Right cardiac atrium (tissue), 5 donors: ENCODE measurements around the gene DYRK1B. TPM values are rescaled to one million over a fixed set of nuclear protein-coding genes. Genes with fewer than 3 reads are reported as not detected.
"Not testable (repeated sequence)": the region's sequence is repeated elsewhere in the genome, so short reads cannot be mapped to it uniquely, and the experiment has no call there.

ENCODE experiments used
- ATAC-seq, 2 donors: fragments of 200-7000 bp; cut with Tn5 transposase; one replicate each; pipeline versions ENCODE4 v1.8.0 to v1.9.1; 2020; ENCODE audit warnings: moderate library complexity in 2 of 2, mild to moderate bottlenecking in 1 of 2
- DNase-seq, 3 donors: peaks; one replicate each; pipeline ENCODE4 v3.0.0-alpha.2; 2020
- H3K27ac ChIP-seq: one replicate; pipeline ENCODE4 v1.5.1; 2013; ENCODE audit warnings: mild to moderate bottlenecking, low read length, control low read depth, moderate library complexity
- H3K27me3 ChIP-seq: one replicate; pipeline ENCODE4 v1.6.1; 2013; ENCODE audit not compliant: control insufficient read depth, insufficient read depth
- H3K4me1 ChIP-seq: one replicate; pipeline ENCODE4 v1.6.1; 2013; ENCODE audit warnings: low read length; ENCODE audit not compliant: control insufficient read depth, insufficient read depth
- H3K4me3 ChIP-seq: one replicate; pipeline ENCODE4 v1.5.1; 2013; ENCODE audit warnings: low read length, control low read depth
- H3K9me3 ChIP-seq: one replicate; pipeline ENCODE4 v1.6.1; 2013; ENCODE audit warnings: low read length; ENCODE audit not compliant: control insufficient read depth
- WGBS: extraction: QIAGEN DNeasy Blood & Tissue Kit; methylation state at CpG from one replicate; pipeline ENCODE4 v1.1.7; 2013; 5-methylcytosine and 5-hydroxymethylcytosine counted together
- intact Hi-C, 4 donors: fragments of 100-400 bp; cut with DNase I; formaldehyde crosslinking; loops; one replicate each; pipeline versions ENCODE4 v1.11.0 to v1.14.0; 2022 to 2023
- long read RNA-seq, 4 donors: library from polyadenylated mRNA; unstranded; transcript quantifications; one replicate each; pipeline ENCODE4 v2.0.0, GENCODE V29; 2020 to 2021
- polyA plus RNA-seq: library from polyadenylated mRNA; stranded (reverse); fragments of 200-250 nt; gene quantifications from one replicate; pipeline ENCODE4 v1.2.3, GENCODE V29; 2013
- total RNA-seq, 4 donors: library from RNA; stranded (reverse); fragmentation: NEBNext Ultra II Directional; extraction: Animal tissue kit (Norgen Biotek cat#: 25700); gene quantifications; one replicate each; pipeline ENCODE4 v1.2.1, GENCODE V29; 2021
- donor health status: healthy with polysubstance abuse.
- donor health status: DM: no; HTN: yes; CAD: no.
- donor health status: DM: no; HTN: no; CAD: no.
- donor health status: DM: no; HTN: yes; CAD: no; lungs with severe emphysema.
- donor health status: DM: yes; HTN: yes; CAD: no.

The DYRK1B gene
- 10 to 100 TPM in 3 of 4 donors, 1 to 10 TPM in 1; 7.7 to 17.6 (median 14.8) TPM for total RNA-seq
- polyA plus RNA-seq = 14.7 TPM
- long read RNA-seq, donor 1, partial matches to known transcripts = 5 of 17 reads
- long read RNA-seq, donor 1, other reads (novel, unspliced or antisense) = 5 of 17 reads
- long read RNA-seq, donor 2, transcript DYRK1B-201 (11 exons, 2,535 nt) = major isoform, 9 of 19 reads
- long read RNA-seq, donor 2, transcript DYRK1B-203 (11 exons, 2,007 nt) = minor isoform, 6 of 19 reads
- long read RNA-seq, donor 2, partial matches to known transcripts = 1 of 19 reads
- long read RNA-seq, donor 2, other reads (novel, unspliced or antisense) = 2 of 19 reads
- long read RNA-seq, donor 3, partial matches to known transcripts = 0 of 3 reads
- long read RNA-seq, donor 3, other reads (novel, unspliced or antisense) = 0 of 3 reads
- long read RNA-seq, donor 4, partial matches to known transcripts = 5 of 12 reads
- long read RNA-seq, donor 4, other reads (novel, unspliced or antisense) = 1 of 12 reads

DNA sequence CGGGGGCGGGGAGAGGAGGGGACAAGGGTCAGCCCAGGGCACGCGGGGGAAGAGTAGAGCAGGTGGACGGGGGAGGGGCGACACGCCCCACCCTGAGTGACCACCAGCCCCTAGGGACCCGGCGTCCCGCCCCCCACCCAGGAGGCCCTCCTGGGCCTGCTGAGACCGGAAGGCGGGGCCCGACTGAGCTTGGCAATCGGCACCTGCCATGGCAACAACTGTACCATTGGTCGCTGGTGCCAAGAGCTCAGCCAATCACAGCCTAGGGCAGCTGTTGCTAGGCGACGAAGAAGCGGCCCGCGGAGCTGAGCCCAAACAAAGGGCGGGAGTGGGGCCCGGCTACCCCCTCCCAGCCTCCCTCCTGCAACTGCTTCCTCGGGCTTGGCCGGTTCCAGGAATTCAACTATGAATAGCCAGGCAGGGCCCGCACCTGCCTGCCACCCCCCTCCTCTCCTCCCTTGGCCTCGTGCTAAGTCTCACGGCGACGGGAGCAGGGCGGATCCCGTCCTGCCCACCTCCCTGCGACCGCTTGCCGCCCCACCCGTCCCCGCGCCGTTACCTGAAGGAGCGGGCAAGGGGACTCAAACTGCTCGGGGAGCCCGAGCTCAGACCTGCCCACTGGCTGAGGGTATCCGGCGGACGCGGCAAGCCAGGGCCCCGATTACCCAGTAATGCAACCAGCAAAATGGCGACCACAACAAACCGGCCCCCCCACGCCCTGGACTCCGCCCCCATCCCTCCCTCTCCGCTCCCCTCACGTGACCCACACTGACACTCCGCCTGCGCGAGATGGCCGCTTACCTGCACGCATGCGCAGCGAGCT, at the start of gene DYRK1B:
Gene DYRK1B, minus strand, starts transcription at position 699 of the 823 bp plus-strand sequence. CDS start 2,295 bp downstream, outside the sequence.
- under 1% methylated on average over 58 of the region's 59 CpGs for WGBS
- H3K4me1 ChIP-seq = peaks cover 3% of the 10 kb centered on the region
- H3K9me3 ChIP-seq = no peaks in the 10 kb centered on the region
- DNase-seq (peak; percentile 98 to 99 (median 99)), ATAC-seq (peak; percentile 96 to 97)
- H3K27me3 ChIP-seq = no peaks in the 10 kb centered on the region
- peak within 1 kb of the TSS; percentile 63 for H3K4me3 ChIP-seq
- intact Hi-C loops = no loop called here
- H3K27ac ChIP-seq = peak within 1 kb of the TSS; percentile 54

DNA sequence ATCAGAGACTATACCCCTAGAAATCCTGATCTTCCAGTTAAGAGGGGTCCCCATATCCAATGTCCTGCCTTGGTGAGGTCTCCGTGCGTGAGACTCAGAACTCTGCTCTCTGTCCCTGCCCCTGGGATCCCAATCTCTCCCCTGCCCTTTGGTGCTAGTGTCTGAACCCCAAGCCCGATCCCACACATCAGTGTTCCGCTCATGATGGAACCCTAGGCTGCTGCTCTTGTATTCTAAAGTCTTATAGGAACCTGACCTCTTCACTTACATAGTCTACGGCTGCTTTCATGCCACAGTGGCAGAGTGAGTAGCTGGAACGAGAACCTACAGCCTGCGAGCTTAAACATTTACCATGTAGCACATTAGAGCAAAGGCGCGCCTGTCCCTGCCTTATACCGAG, 48.7 kb upstream of the DYRK1B start:
- H3K27ac ChIP-seq, DNase-seq, H3K4me1 ChIP-seq, intact Hi-C loops, H3K4me3 ChIP-seq, H3K9me3 ChIP-seq, ATAC-seq, H3K27me3 ChIP-seq: not testable (repeated sequence)
- 74% methylated on average over 7 of the region's 10 CpGs for WGBS

DNA sequence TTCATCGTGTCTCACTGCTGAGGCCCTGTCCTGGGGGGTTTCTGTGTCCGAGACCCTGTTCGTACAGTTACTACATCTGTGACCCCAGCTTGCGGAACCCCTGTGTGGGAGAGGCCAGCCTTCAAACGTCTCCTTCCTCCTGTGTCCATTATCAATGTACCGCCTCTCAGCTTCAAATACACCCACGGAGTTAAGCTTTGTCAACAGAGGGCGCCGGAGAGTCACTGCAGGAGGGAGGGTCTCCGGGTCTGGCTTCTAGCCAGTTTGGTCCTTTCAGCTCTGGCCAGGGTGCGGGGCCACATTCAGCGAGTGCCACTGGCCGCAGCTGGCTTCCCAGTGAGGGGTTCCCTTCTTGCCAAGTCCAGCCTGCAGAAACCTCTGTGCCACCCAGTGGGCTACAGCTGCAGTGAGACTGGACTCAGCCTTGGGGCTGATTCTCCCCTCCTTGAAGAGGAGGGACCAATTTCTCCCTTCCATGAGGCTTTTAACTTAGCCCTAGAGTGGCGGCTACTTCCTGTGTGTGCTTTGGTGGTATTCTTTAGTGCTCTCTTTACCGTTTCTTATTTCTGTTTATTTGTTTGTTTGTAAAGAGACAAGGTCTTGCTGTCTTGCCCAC, 47.6 kb upstream of the DYRK1B start:
- 9% methylated on average over 15 of the region's 15 CpGs for WGBS
- H3K27ac ChIP-seq, DNase-seq, H3K27me3 ChIP-seq, H3K9me3 ChIP-seq, H3K4me1 ChIP-seq, H3K4me3 ChIP-seq, intact Hi-C loops: not testable (repeated sequence)
- peak; percentile 20 to 30 for ATAC-seq

DNA sequence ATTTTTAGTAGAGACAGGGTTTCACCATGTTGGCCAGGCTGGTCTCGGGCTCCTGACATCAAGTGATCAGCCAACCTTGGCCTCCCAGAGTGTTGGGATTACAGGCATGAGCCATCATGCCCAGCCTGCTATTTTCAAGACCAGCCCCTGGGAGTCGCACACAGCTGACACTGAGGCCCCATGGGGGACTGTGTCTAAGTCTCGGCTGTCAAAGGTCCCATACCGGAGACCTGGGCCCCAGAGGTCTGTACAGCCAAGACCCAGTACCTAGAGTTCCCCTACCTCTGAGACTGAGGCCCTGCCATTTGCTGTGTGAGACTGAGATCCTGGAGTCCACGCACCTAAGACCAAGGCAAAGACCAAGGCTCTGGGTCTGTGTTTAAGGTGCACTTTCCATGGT, 46.3 kb upstream of the DYRK1B start:
- DNase-seq, intact Hi-C loops, H3K9me3 ChIP-seq, H3K4me1 ChIP-seq, H3K4me3 ChIP-seq, H3K27ac ChIP-seq, H3K27me3 ChIP-seq, ATAC-seq: not testable (repeated sequence)
- WGBS = 84% methylated on average over 4 of the region's 5 CpGs

- ATAC-seq = peak in 1 of 2 donors; percentile 24
- H3K4me1 ChIP-seq, intact Hi-C loops, H3K9me3 ChIP-seq, H3K27ac ChIP-seq, H3K27me3 ChIP-seq, H3K4me3 ChIP-seq, DNase-seq: not testable (repeated sequence)
- WGBS = 92% methylated on average over 2 of the region's 8 CpGs
Measured at GRCh38 chr19:39879796-39880195, 45.8 kb upstream of the DYRK1B start.

DNA sequence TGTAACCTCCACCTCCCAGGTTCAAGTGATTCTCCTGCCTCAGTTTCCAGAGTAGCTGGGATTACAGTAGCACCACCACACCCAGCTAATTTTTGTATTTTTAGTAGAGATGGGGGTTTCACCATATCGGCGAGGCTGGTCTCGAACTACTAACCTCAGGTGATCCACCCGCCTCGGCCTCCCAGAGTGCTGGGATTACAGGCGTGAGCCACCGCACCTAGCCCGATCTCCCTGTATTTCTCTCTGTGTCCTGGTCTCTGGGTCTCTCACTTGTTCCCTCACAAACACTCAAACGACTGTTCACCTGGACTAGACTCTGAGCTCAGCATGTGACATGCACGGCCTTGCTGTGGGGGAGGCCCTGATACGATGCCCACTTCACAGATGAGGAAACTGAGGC, 44.9 kb upstream of the DYRK1B start:
- DNase-seq = not testable (repeated sequence)

DNA sequence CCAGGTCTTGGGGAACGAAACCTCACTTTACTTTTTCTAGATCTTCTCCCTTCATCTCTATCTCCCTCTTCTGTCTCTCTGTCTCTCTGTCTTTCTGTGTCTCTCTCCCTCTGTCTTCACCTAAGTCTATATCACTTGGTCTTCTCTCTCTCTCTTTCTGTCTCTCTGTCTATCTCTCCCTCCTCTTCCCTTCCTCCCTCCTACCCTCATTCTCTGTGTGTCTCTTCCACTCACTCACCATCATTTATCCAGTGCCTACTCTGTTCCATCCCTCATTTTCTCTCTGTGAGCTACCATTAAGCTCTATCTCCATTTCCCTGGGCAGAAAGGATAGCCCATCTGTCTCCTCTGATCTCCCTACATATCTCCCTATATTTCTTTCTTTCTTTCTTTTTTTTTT, 44.4 kb upstream of the DYRK1B start:
- WGBS = 88% methylated on average over 1 of the region's 1 CpG
- no peak overlapping the region for H3K27ac ChIP-seq
- no peak for ATAC-seq
- H3K27me3 ChIP-seq = no peaks in the 10 kb centered on the region
- H3K4me3 ChIP-seq = no peak overlapping the region
- no peaks in the 10 kb centered on the region for H3K4me1 ChIP-seq
- no peaks in the 10 kb centered on the region for H3K9me3 ChIP-seq
- DNase-seq = no peak
- intact Hi-C loops = no loop called here

More for the DNA sequence above, 44.9 kb upstream of the DYRK1B start:
- H3K4me3 ChIP-seq, H3K4me1 ChIP-seq, H3K27ac ChIP-seq, H3K9me3 ChIP-seq, H3K27me3 ChIP-seq, intact Hi-C loops: not testable (repeated sequence)
- peak in 1 of 2 donors; percentile 7 for ATAC-seq
- WGBS = 80% methylated on average over 11 of the region's 11 CpGs

DNA sequence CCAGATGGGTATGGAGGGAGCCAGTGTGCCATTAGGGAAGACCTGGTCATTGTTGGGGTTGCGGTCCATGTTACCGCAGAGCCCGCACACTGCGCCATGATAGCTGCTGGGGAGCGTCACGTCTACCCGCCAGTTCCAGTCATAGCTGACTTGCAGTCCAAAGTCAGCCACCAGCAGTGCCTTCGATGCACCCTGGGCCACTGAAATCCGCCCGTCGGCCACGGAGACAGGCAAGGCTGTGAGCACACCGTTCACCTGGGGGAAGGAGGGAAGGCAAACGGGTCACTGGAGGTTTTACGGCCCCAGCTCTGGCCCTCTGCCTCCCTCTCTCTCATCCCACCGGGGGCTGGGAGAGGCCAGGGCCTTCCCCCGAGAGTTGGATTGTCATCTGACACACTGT, 44.0 kb upstream of the DYRK1B start:
- H3K4me1 ChIP-seq, intact Hi-C loops, H3K27me3 ChIP-seq, H3K9me3 ChIP-seq, DNase-seq, H3K4me3 ChIP-seq, H3K27ac ChIP-seq: not testable (repeated sequence)
- 89% methylated on average over 15 of the region's 17 CpGs for WGBS
- peak in 1 of 2 donors; percentile 7 for ATAC-seq

DNA sequence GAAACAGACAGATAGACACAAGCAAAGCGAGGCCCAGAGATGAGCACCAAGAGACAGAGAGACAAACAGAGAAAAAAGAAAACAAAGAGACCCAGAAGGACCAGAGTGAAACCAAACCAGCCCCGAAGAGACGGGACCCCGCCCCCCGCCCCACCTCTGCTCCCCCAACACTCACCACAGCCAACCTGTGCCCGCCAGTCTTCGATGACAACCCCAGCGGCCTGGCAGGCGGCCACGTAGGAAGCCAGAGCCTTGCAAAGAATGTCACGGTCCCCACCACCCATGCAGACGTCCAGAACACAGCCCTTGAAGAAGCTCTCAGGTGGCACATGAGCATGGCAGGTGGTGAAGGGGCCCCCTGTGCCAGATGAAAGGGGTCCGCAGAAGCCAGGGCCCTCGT, 43.5 kb upstream of the DYRK1B start:
- intact Hi-C loops, H3K9me3 ChIP-seq, H3K27me3 ChIP-seq, H3K4me3 ChIP-seq, H3K4me1 ChIP-seq, H3K27ac ChIP-seq, ATAC-seq: not testable (repeated sequence)
- peak in 1 of 3 donors; percentile 63 for DNase-seq
- 64% methylated on average over 14 of the region's 14 CpGs for WGBS

DNA sequence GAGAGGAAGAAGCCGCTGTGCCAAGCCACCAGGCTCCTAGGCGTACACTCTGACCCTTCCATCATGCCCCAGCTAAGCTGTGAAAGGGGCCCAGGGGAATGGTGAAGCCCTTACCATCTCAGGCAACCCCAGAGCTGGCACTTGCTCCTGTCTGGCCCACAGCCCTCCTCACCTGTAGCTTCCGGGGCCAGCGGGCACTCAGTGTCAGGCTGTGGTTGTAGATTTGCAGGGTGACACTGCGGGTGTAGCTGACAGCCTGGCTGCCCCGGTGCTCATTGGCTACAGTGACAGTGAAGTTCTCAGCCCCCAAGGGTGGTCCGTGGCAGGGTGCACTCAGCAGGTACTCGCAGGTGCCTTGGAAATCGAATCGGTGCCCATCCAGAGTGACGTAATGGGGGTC, 42.5 kb upstream of the DYRK1B start:
- ATAC-seq, intact Hi-C loops, H3K27me3 ChIP-seq, H3K4me1 ChIP-seq, H3K4me3 ChIP-seq, H3K9me3 ChIP-seq, H3K27ac ChIP-seq, DNase-seq: not testable (repeated sequence)
- 93% methylated on average over 2 of the region's 11 CpGs for WGBS
